Neural cell (in vitro differentiated cells): Measurements from ENCODE around the gene DHTKD1. TPM values are rescaled to one million over a fixed set of nuclear protein-coding genes. Genes with fewer than 3 reads are reported as not detected.

Source experiments
- H2AFZ ChIP-seq: fragments of 200-600, 300-800 bp; sonication (generic), shearing (Covaris generic); 2 replicates; pipeline ENCODE4 v1.6.0; 2014; ENCODE audit warnings: low read depth, mild to moderate bottlenecking, antibody characterized with exemption, low read length, moderate library complexity
- H3F3A ChIP-seq: fragments of 200-600 bp; shearing (Covaris generic); 2 replicates; pipeline ENCODE4 v1.6.1; 2016; ENCODE audit warnings: mild to moderate bottlenecking, moderate library complexity, mixed read lengths, antibody characterized with exemption, low read length; ENCODE audit not compliant: insufficient read depth, poor library complexity, severe bottlenecking
- H3K27ac ChIP-seq: fragments of 200-600, 300-800 bp; sonication (generic), shearing (Covaris generic); 2 replicates; pipeline ENCODE4 v1.5.1; 2014; ENCODE audit warnings: mild to moderate bottlenecking, low read length, moderate library complexity
- H3K27me3 ChIP-seq: fragments of 300-800, 200-600 bp; sonication (generic), shearing (Covaris generic); 2 replicates; pipeline ENCODE4 v1.6.0; 2014; ENCODE audit warnings: mild to moderate bottlenecking, low read depth, low read length, moderate library complexity; ENCODE audit not compliant: insufficient read depth
- H3K36me3 ChIP-seq: fragments of 300-800, 200-600 bp; sonication (generic), shearing (Covaris generic); 2 replicates; pipeline ENCODE4 v1.5.1; 2014; ENCODE audit warnings: mild to moderate bottlenecking, antibody characterized with exemption, low read length, moderate library complexity; ENCODE audit not compliant: insufficient read depth
- H3K4me2 ChIP-seq: fragments of 300-800, 200-600 bp; sonication (generic), shearing (Covaris generic); 2 replicates; pipeline ENCODE4 v1.6.0; 2014; ENCODE audit warnings: mild to moderate bottlenecking, low read length
- H3K4me3 ChIP-seq: fragments of 300-800, 200-600 bp; sonication (generic), shearing (Covaris generic); 2 replicates; pipeline ENCODE4 v1.5.1; 2014; ENCODE audit warnings: mild to moderate bottlenecking, low read length, moderate library complexity
- H3K79me2 ChIP-seq: fragments of 200-600 bp; shearing (Covaris generic); replicated peaks from 2 replicates; pipeline ENCODE4 v1.6.0; 2014; ENCODE audit warnings: mild to moderate bottlenecking, low read length, moderate library complexity; ENCODE audit not compliant: insufficient read depth
- H3K9ac ChIP-seq: fragments of 300-800, 200-600 bp; sonication (generic), shearing (Covaris generic); 2 replicates; pipeline ENCODE4 v1.6.1; 2016; ENCODE audit warnings: mild to moderate bottlenecking, low read length, mixed read lengths
- H3K9me2 ChIP-seq: fragments of 200-600 bp; shearing (Covaris generic); 2 replicates; pipeline ENCODE4 v1.6.1; 2016; ENCODE audit warnings: mild to moderate bottlenecking, low read length, mixed read lengths; ENCODE audit not compliant: insufficient read depth
- H3K9me3 ChIP-seq: fragments of 200-600, 300-800 bp; sonication (generic), shearing (Covaris generic); 2 replicates; pipeline ENCODE4 v1.6.1; 2016; ENCODE audit warnings: mild to moderate bottlenecking, mixed run types, low read length, moderate library complexity, mixed read lengths
- H4K20me1 ChIP-seq: fragments of 200-600 bp; shearing (Covaris generic); 2 replicates; pipeline ENCODE4 v1.6.1; 2016; ENCODE audit warnings: mild to moderate bottlenecking, mixed run types; ENCODE audit not compliant: insufficient read depth
- CTCF ChIP-seq: fragments of 450-650 bp; IDR thresholded peaks from 2 replicates; pipeline ENCODE4 v1.5.1; 2014; ENCODE audit warnings: antibody characterized with exemption, mild to moderate bottlenecking, moderate library complexity; ENCODE audit not compliant: poor library complexity, severe bottlenecking
- EP300 ChIP-seq: fragments of 450-650 bp; conservative IDR thresholded peaks from 2 replicates; pipeline ENCODE4 v1.6.1; 2014; ENCODE audit warnings: antibody characterized with exemption, mild to moderate bottlenecking, moderate library complexity; ENCODE audit not compliant: poor library complexity, severe bottlenecking
- EZH2 ChIP-seq: fragments of 200-600, 300-800 bp; shearing (Covaris generic), sonication (generic); IDR thresholded peaks from 2 replicates; pipeline ENCODE4 v1.6.1; 2014; ENCODE audit warnings: antibody characterized with exemption, low read length, borderline replicate concordance, mild to moderate bottlenecking; ENCODE audit not compliant: insufficient read depth, poor library complexity, severe bottlenecking
- MXI1 ChIP-seq: fragments of 450-650 bp; conservative IDR thresholded peaks from 2 replicates; pipeline ENCODE4 v1.6.1; 2014; ENCODE audit warnings: antibody characterized with exemption, mild to moderate bottlenecking; ENCODE audit not compliant: poor library complexity, severe bottlenecking
- POLR2AphosphoS5 ChIP-seq: IDR thresholded peaks from 2 replicates; pipeline ENCODE4 v1.6.1; 2012
- RAD21 ChIP-seq: fragments of 450-650 bp; conservative IDR thresholded peaks from 2 replicates; pipeline ENCODE4 v1.6.1; 2014; ENCODE audit warnings: antibody characterized with exemption, mild to moderate bottlenecking, moderate library complexity
- REST ChIP-seq: IDR thresholded peaks from 2 replicates; pipeline ENCODE4 v1.6.1; 2012; ENCODE audit warnings: borderline replicate concordance
- SMC3 ChIP-seq: fragments of 450-650 bp; conservative IDR thresholded peaks from 2 replicates; pipeline ENCODE4 v1.6.1; 2014; ENCODE audit warnings: antibody characterized with exemption, mild to moderate bottlenecking, moderate library complexity; ENCODE audit not compliant: poor library complexity
- TAF1 ChIP-seq: IDR thresholded peaks from 2 replicates; pipeline ENCODE4 v1.6.1; 2012; ENCODE audit warnings: low read depth
- polyA plus RNA-seq: library from polyadenylated mRNA; depleted of rRNA; stranded (reverse); fragments of >200 nt; gene quantifications from 2 replicates; pipeline ENCODE4 v1.2.3, GENCODE V29; 2014

Gene DHTKD1
- polyA plus RNA-seq, 1 donor from 2014 or later: 24.0 TPM

- H3K27ac ChIP-seq: no peak overlapping the region
- no peak overlapping the region for H3K4me2 ChIP-seq
- TF ChIP-seq MXI1 (no peak), POLR2AphosphoS5 (no peak), CTCF (no peak), TAF1 (no peak), SMC3 (no peak), REST (no peak), RAD21 (no peak), EP300 (no peak), EZH2 (no peak)
- no peaks in the 10 kb centered on the region for H3K27me3 ChIP-seq
- no peaks in the 10 kb centered on the region for H3F3A ChIP-seq
- H4K20me1 ChIP-seq: no peaks in the 10 kb centered on the region
- no peaks in the 10 kb centered on the region for H3K9me3 ChIP-seq
- no peaks in the 10 kb centered on the region for H3K79me2 ChIP-seq
- H3K36me3 ChIP-seq: peaks cover 13% of the 10 kb centered on the region
- no peak overlapping the region for H3K4me3 ChIP-seq
- no peaks in the 10 kb centered on the region for H3K9me2 ChIP-seq
- no peak overlapping the region for H3K9ac ChIP-seq
- H2AFZ ChIP-seq: no peak overlapping the region
Observed at GRCh38 chr10:12162927-12163326, 94.2 kb downstream of the DHTKD1 start.

DNA sequence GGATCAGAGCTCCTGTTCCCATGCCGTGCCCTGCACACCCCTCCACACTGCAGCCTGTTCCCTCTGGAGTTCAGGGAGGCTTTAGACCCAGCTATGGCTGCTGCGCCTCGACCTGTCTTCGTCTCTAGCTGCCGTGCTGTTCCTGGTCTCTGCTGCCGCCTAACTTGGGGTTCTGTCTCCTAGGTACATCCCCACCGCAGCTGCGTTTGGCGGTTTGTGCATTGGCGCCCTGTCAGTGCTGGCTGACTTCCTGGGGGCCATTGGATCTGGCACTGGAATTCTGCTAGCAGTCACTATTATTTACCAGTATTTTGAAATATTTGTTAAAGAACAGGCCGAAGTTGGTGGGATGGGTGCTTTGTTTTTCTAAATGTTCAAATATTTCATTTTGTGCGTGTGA is 95.3 kb downstream of the DHTKD1 start:
- Histone ChIP-seq H3K9me2 (no peaks in the 10 kb centered on the region), H3K36me3 (peaks cover 13% of the 10 kb centered on the region), H3K9me3 (no peaks in the 10 kb centered on the region), H2AFZ (no peak overlapping the region), H3K27ac (no peak overlapping the region), H3K27me3 (no peaks in the 10 kb centered on the region), H3K79me2 (no peaks in the 10 kb centered on the region), H3F3A (no peaks in the 10 kb centered on the region), H3K4me3 (no peak overlapping the region), H3K9ac (no peak overlapping the region), H4K20me1 (no peaks in the 10 kb centered on the region), H3K4me2 (no peak overlapping the region)
- TF ChIP-seq CTCF (no peak), TAF1 (no peak), POLR2AphosphoS5 (no peak), MXI1 (no peak), EZH2 (no peak)
